ENCODE data around the gene OR2K2. TPM values are rescaled to one million over a fixed set of nuclear protein-coding genes. Genes with fewer than 3 reads are reported as not detected.
"Not testable (repeated sequence)": the region's sequence is repeated elsewhere in the genome, so short reads cannot be mapped to it uniquely, and the experiment has no call there.

Gene OR2K2
- total and polyA plus RNA-seq, 3 donors from 2014 or later, result 0.33 to 1.1 (median 0.47) TPM

DNA sequence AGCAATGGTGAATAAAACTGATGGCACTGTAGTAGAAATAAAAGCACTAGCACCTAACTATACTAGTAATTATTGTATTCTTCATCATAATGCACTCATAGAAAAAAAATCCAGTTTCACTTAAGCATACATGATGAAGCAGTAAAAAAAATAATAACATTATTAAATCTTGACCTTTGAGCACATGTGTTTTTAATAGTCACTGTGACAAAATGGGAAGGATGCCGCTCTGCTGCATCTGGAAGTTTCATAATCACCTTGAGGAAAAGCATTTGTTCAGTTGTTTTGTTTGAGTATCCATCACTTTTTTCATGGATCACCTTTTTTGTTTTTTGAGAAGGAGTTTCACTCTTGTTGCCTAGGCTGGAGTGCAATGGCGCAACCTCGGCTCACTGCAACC lies 13.2 kb downstream of the OR2K2 start:
- Histone ChIP-seq H3K9me3 (no peaks in the 10 kb centered on the region), H3K27me3 (no peaks in the 10 kb centered on the region), H3K27ac (no peak overlapping the region), H3K36me3 (ENCODE audit: low read depth, missing control alignments) (no peaks in the 10 kb centered on the region), H3K4me3 (no peak overlapping the region), H3K4me1 (no peaks in the 10 kb centered on the region)
- DNase-seq, result no peak
- intact Hi-C loops (cut with DNase I; ENCODE audit: low total_unique reads), result no loop called here
- TF ChIP-seq, protein P1, sequence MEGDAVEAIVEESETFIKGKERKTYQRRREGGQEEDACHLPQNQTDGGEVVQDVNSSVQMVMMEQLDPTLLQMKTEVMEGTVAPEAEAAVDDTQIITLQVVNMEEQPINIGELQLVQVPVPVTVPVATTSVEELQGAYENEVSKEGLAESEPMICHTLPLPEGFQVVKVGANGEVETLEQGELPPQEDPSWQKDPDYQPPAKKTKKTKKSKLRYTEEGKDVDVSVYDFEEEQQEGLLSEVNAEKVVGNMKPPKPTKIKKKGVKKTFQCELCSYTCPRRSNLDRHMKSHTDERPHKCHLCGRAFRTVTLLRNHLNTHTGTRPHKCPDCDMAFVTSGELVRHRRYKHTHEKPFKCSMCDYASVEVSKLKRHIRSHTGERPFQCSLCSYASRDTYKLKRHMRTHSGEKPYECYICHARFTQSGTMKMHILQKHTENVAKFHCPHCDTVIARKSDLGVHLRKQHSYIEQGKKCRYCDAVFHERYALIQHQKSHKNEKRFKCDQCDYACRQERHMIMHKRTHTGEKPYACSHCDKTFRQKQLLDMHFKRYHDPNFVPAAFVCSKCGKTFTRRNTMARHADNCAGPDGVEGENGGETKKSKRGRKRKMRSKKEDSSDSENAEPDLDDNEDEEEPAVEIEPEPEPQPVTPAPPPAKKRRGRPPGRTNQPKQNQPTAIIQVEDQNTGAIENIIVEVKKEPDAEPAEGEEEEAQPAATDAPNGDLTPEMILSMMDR (IDR thresholded peaks at IDR 0.05), result no peak
- no peak for TF ChIP-seq POLR2A (IDR thresholded peaks at IDR 0.05)
- 67 to 92% methylated on average over 3 of the region's 3 CpGs for WGBS, 2 donors

DNA sequence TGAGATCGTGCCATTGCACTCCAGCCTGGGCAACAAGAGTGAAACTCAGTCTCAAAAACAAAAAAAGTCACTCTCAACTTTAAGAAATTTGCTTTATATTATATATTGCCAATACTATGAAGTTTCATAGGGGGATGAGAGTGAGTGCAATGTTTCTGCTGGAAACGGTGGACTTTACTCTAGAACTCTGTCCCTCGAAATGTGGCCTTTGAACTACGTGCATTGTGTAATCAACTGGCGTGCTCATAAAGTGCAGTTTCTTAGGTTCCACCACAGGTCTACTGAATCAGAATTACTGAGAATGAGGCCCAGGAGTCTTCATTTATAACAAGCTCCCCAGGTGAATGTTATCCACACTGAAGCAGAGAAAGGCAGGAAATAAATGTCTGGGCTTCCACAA lies 24.1 kb downstream of the OR2K2 start:
- no peak for DNase-seq
- intact Hi-C loops (cut with DNase I; ENCODE audit: low total_unique reads), result no loop called here
- H3K4me1 ChIP-seq, result no peaks in the 10 kb centered on the region
- H3K27me3 ChIP-seq, result no peaks in the 10 kb centered on the region
- H3K36me3 ChIP-seq (ENCODE audit: low read depth, missing control alignments), result no peaks in the 10 kb centered on the region
- H3K27ac ChIP-seq, result no peak overlapping the region
- TF ChIP-seq POLR2A (IDR thresholded peaks at IDR 0.05), result no peak
- TF ChIP-seq, protein P1 (IDR thresholded peaks at IDR 0.05), result no peak
- 91 to 92% methylated on average over 5 of the region's 5 CpGs for WGBS, 2 donors
- H3K4me3 ChIP-seq, result no peak overlapping the region
- H3K9me3 ChIP-seq, result no peaks in the 10 kb centered on the region

DNA sequence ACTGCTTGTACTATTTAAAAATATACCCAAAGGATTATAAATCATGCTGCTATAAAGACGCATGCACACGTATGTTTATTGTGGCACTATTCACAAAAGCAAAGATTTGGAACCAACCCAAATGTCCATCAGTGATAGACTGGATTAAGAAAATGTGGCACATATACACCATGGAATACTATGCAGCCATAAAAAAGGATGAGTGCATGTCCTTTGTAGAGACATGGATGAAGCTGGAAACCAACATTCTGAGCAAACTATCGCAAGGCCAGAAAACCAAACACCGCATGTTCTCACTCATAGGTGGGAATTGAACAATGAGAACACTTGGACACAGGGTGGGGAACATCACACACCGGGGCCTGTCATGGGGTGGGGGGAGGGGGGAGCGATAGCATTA lies 26.0 kb downstream of the OR2K2 start:
- H3K9me3 ChIP-seq; H3K27ac ChIP-seq; intact Hi-C loops (cut with DNase I; ENCODE audit: low total_unique reads); H3K4me3 ChIP-seq; H3K36me3 ChIP-seq (ENCODE audit: low read depth, missing control alignments); H3K27me3 ChIP-seq; DNase-seq; H3K4me1 ChIP-seq: not testable (repeated sequence)
- 82 to 84% methylated on average over 6 of the region's 6 CpGs for WGBS, 2 donors

DNA sequence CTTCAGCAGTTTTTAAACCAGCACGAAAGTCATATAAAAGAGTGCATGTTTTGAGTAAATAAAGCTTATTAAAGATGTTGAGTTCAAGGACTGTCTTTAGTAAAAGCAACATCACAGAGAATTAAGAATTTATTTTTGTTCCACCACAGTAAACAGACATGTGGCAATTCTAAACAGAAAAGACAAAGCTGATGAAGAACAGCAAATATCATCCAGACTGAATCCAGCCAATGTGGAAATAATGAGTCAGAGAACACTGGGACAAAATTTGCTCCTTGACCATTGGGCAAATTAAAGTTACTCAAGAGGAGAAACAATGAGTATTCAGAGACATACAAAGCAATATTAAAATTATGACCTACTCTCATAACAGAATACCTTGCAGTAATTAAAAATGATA lies 28.8 kb downstream of the OR2K2 start:
- DNase-seq, result no peak
- Histone ChIP-seq H3K27me3 (no peaks in the 10 kb centered on the region), H3K9me3 (no peaks in the 10 kb centered on the region), H3K36me3 (ENCODE audit: low read depth, missing control alignments) (no peaks in the 10 kb centered on the region), H3K4me3 (no peak overlapping the region), H3K4me1 (no peaks in the 10 kb centered on the region), H3K27ac (no peak overlapping the region)
- WGBS, 2 donors, result 80 to 83% methylated on average over 1 of the region's 1 CpG
- intact Hi-C loops (cut with DNase I; ENCODE audit: low total_unique reads), result no loop called here
- no peak for TF ChIP-seq POLR2A (IDR thresholded peaks at IDR 0.05)

DNA sequence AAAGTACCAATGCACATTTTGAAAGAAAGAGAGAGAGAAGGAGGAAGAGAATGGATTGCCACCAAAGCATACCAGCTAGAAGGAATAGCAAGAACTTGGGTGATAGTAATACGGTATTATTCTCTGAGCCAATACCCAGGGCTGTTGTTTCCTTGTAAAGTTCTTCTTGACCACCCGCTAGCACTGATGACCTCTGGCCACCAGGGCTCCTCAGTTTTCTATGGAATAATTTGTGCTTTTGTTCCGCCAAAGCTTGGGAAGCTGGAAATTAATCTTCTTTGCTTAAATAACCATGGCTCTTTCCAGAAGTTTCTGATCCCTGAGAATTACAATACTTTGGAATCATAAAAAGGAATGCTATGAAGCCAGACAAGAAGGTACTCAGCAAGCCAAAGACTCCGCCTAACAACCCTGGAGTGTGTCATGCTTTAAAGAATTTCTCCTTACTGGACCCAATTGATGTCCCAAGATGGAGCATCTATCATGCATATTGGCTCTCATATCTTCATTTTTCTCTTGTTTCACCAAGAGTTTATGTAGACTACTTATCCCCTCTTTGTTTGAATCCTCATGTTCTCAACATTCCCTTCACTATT lies 29.8 kb downstream of the OR2K2 start:
- no peak for TF ChIP-seq POLR2A (IDR thresholded peaks at IDR 0.05)
- TF ChIP-seq, protein P1 (IDR thresholded peaks at IDR 0.05), result no peak
- H3K27ac ChIP-seq, result no peak overlapping the region

DNA sequence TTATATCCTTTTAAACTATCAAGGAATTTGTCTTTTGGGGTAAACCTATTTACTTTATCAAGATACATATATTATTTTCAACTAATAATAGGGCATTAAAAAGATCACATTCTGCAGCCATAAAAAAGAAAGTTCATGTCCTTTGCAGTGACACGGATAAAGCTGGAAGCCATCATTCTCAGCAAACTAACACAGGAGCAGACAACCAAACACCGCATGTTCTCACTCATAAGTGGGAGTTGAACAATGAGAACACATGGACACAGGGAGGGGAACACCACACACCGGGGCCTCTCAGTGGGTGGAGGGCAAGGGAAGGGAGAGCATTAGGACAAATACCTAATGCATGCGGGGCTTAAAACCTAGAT lies 30.4 kb downstream of the OR2K2 start:
- WGBS, 2 donors, result 17 to 21% methylated on average over 4 of the region's 4 CpGs
- intact Hi-C loops (cut with DNase I; ENCODE audit: low total_unique reads), result loop anchor here (10.0 kb wide), 1 partner anchor 665 kb away; no protein-coding TSS in a partner anchor
- not testable (repeated sequence) for H3K4me1 ChIP-seq; H3K4me3 ChIP-seq; H3K9me3 ChIP-seq; H3K27me3 ChIP-seq; DNase-seq; H3K36me3 ChIP-seq (ENCODE audit: low read depth, missing control alignments)
- H3K27ac ChIP-seq, result peak overlapping the region in 1 of 2 donors; percentile 16

More for the DNA sequence above, 29.8 kb downstream of the OR2K2 start:
- intact Hi-C loops (cut with DNase I; ENCODE audit: low total_unique reads), result no loop called here
- Histone ChIP-seq H3K4me3 (no peak overlapping the region), H3K9me3 (no peaks in the 10 kb centered on the region), H3K36me3 (ENCODE audit: low read depth, missing control alignments) (no peaks in the 10 kb centered on the region), H3K4me1 (no peaks in the 10 kb centered on the region), H3K27me3 (no peaks in the 10 kb centered on the region)
- 67 to 79% methylated on average over 4 of the region's 4 CpGs for WGBS, 2 donors
- DNase-seq, result no peak

All from testis (tissue), 3 donors.